Caco-2 (cell line): Measurements from ENCODE around the gene GFOD1. TPM values are rescaled to one million over a fixed set of nuclear protein-coding genes. Genes with fewer than 3 reads are reported as not detected.

Experiments
- BruUV-seq: library from RNA; stranded (reverse); fragments of 400-500 nt; replicated peaks from 2 replicates; lab custom pipeline; 2021; lab: Mats Ljungman, UMichigan
- CTCF ChIA-PET: fragments of 300-600 bp; sonication (Branson Sonifier 250); formaldehyde crosslinking; loops from one replicate; lab custom pipeline; 2022; ENCODE audit warnings: antibody characterized with exemption; lab: Charles Lee
- POLR2A ChIA-PET: fragments of 300-600 bp; sonication (Branson Sonifier 250); formaldehyde crosslinking; loops from one replicate; lab custom pipeline; 2022; ENCODE audit warnings: antibody characterized with exemption; lab: Charles Lee
- DNase-seq, 2 experiments: peaks; one replicate each; pipeline versions ENCODE4 v3.0.0 to v3.0.0-alpha.2; 2020 to 2022
- H3K27me3 ChIP-seq: replicated peaks from 2 replicates; pipeline ENCODE4 v1.6.0; 2011; ENCODE audit warnings: low read length; ENCODE audit not compliant: control insufficient read depth, insufficient read depth
- H3K36me3 ChIP-seq: 2 replicates; pipeline ENCODE4 v1.5.1; 2011; ENCODE audit warnings: low read length; ENCODE audit not compliant: control insufficient read depth, insufficient read depth
- H3K4me1 ChIP-seq: fragments of 250-450 bp; sonication (Bioruptor Pico); 2 replicates; pipeline ENCODE4 v1.5.1; 2020; ENCODE audit warnings: mild to moderate bottlenecking
- H3K4me3 ChIP-seq: 2 replicates; pipeline ENCODE4 v1.5.1; 2011; ENCODE audit warnings: low read depth, mild to moderate bottlenecking, control low read depth, low read length
- H3K9me3 ChIP-seq: fragments of 250-450 bp; sonication (Bioruptor Pico); 2 replicates; pipeline ENCODE4 v1.5.1; 2020; ENCODE audit warnings: mild to moderate bottlenecking, moderate library complexity
- H3K27ac Mint-ChIP-seq: one replicate; pipeline ENCODE4 v1.8.0; 2022; ENCODE audit warnings: mixed read lengths; ENCODE audit not compliant: unreplicated experiment
- H3K27me3 Mint-ChIP-seq: one replicate; pipeline ENCODE4 v1.8.0; 2022; ENCODE audit warnings: mixed read lengths; ENCODE audit not compliant: insufficient read depth, unreplicated experiment
- H3K36me3 Mint-ChIP-seq: one replicate; pipeline ENCODE4 v1.8.0; 2022; ENCODE audit warnings: mild to moderate bottlenecking, mixed read lengths; ENCODE audit not compliant: insufficient read depth, unreplicated experiment
- H3K4me1 Mint-ChIP-seq: one replicate; pipeline ENCODE4 v1.8.0; 2022; ENCODE audit warnings: low read depth, mixed read lengths; ENCODE audit not compliant: unreplicated experiment
- H3K4me3 Mint-ChIP-seq: one replicate; pipeline ENCODE4 v1.8.0; 2022; ENCODE audit warnings: mild to moderate bottlenecking, moderate library complexity, mixed read lengths; ENCODE audit not compliant: unreplicated experiment
- H3K9me3 Mint-ChIP-seq: one replicate; pipeline ENCODE4 v1.8.0; 2022; ENCODE audit warnings: mixed read lengths; ENCODE audit not compliant: unreplicated experiment
- intact Hi-C: fragments of 100-400 bp; cut with micrococcal nuclease; formaldehyde crosslinking; loops from one replicate; pipeline ENCODE4 v1.10.0; 2022; ENCODE audit not compliant: unreplicated experiment
- total RNA-seq: library from RNA; stranded (reverse); gene quantifications from 2 replicates; pipeline ENCODE4 v1.2.3, GENCODE V29; 2022
- TF ChIP-seq, protein P1 (sequence below), 2 experiments: fragments of 200-600 bp in 1 of 2; IDR thresholded peaks; 1 replicate in 1 of 2; 2 replicates in 1 of 2; pipeline versions ENCODE4 v1.5.1 to v1.8.0; 2011 to 2022; ENCODE audit warnings: antibody characterized with exemption in 1 of 2, control low read depth in 1 of 2, inconsistent platforms in 1 of 2, low read depth in 1 of 2, low read length in 1 of 2, mild to moderate bottlenecking in 1 of 2, moderate library complexity in 1 of 2; ENCODE audit not compliant: insufficient read depth in 1 of 2, severe bottlenecking in 1 of 2, unreplicated experiment in 1 of 2

The GFOD1 gene
- total RNA-seq, 1 experiment from 2014 or later, result 0.84 TPM

DNA sequence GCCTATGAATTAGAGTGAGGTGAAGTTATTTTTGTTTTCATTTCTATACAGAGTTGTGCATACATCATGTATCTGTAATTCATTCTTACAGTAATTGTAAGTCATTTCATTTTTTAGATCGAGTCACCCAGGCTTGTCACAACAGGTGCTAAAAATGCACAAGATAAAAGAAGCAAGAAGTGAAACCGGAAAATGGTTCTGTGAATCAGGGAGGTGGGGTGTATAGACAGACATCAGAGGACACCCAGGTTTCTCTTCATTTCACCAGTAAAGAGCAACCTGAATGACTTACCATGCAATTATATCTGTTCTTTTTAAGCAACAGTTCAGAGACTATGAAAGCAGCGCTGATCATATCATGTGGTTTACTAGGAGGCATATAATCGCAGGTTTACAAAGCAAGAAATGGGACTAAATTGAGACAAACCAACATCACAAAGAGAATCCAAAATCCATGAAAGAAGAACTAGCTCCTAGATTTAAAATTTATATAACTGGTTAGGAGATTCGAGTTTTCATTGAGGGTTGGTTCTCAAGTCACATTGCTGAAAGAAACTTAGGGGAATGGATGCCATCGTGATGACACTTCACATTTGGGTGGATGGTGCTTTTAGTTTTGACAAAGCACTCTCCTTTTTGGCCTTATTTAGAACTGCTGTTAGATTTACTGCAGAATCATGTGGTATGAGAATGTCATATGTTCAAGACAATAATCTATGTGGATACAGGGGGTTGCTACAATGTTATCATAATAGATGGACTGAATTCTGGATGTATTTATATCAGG is 131.2 kb downstream of the GFOD1 start:
- intact Hi-C loops, result no loop called here
- TF ChIP-seq, protein P1, sequence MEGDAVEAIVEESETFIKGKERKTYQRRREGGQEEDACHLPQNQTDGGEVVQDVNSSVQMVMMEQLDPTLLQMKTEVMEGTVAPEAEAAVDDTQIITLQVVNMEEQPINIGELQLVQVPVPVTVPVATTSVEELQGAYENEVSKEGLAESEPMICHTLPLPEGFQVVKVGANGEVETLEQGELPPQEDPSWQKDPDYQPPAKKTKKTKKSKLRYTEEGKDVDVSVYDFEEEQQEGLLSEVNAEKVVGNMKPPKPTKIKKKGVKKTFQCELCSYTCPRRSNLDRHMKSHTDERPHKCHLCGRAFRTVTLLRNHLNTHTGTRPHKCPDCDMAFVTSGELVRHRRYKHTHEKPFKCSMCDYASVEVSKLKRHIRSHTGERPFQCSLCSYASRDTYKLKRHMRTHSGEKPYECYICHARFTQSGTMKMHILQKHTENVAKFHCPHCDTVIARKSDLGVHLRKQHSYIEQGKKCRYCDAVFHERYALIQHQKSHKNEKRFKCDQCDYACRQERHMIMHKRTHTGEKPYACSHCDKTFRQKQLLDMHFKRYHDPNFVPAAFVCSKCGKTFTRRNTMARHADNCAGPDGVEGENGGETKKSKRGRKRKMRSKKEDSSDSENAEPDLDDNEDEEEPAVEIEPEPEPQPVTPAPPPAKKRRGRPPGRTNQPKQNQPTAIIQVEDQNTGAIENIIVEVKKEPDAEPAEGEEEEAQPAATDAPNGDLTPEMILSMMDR (IDR thresholded peaks at IDR 0.05; ENCODE audit: insufficient read depth in 1 of 2, low read depth in 1 of 2, low read length in 1 of 2, severe bottlenecking in 1 of 2, unreplicated experiment in 1 of 2), result no peak
- no TSS peak for BruUV-seq
- no peaks in the 10 kb centered on the region for H3K36me3 ChIP-seq
- H3K4me1 ChIP-seq, result peaks cover 13% of the 10 kb centered on the region
- H3K36me3 Mint-ChIP-seq, result no peaks in the 10 kb centered on the region
- no peak overlapping the region for H3K27ac Mint-ChIP-seq
- no peaks in the 10 kb centered on the region for H3K27me3 ChIP-seq
- DNase-seq, result no peak
- H3K9me3 Mint-ChIP-seq, result no peaks in the 10 kb centered on the region
- CTCF ChIA-PET, result no interaction called here
- H3K27me3 Mint-ChIP-seq, result no peaks in the 10 kb centered on the region
- POLR2A ChIA-PET, result no interaction called here
- 0 out of 2 replicates have a peak, but pooled peaks cover 6% of the 10 kb centered on the region for H3K9me3 ChIP-seq
- H3K4me3 ChIP-seq, result no peak overlapping the region
- peaks cover 26% of the 10 kb centered on the region for H3K4me1 Mint-ChIP-seq
- no peak overlapping the region for H3K4me3 Mint-ChIP-seq

DNA sequence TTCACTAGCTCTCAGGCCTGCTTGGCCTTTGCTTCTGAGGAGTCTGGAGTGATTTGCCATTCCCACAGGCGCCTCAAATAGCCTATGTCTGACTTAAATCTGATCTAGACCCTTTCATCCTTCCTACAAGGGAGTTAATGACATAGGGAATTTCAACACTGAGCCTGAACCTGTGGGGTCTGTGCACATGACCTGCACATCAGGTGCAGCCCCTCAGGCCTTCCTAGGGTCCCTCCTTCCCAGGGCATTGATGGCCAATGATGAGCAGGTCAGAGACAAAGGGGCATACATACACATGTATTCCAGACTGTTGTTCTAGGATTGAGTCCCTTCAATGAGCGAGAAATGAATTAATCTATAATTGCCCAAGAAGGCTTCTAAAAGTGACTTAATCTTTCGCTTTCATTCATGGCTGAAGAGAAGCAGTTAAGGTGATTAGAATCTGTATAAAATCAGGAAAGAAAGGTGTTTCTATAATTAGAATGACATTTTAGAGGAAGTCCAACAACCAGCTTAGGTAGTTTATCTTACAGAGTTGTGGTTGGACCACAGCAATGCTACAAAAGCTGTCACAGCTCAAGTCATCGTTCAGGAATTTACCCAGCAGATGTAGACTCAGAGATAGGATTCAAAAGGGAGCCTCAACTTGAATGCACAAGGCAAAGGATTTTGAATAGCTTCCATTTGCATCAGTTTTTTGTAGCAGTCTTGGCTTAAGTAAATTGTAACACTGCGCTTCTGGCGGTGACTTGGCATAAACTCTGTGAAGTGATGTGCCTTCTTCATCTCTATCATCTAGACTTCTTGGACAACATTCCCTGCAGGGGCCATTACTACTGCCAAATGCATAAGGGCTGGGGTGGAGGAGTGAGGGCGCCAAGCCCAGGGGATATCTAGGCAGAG is 132.1 kb downstream of the GFOD1 start:
- Mint-ChIP-seq H3K27ac (no peak overlapping the region), H3K27me3 (no peaks in the 10 kb centered on the region), H3K36me3 (no peaks in the 10 kb centered on the region), H3K9me3 (no peaks in the 10 kb centered on the region), H3K4me3 (no peak overlapping the region), H3K4me1 (peaks cover 18% of the 10 kb centered on the region)
- Histone ChIP-seq H3K4me3 (no peak overlapping the region), H3K4me1 (peaks cover 11% of the 10 kb centered on the region), H3K36me3 (no peaks in the 10 kb centered on the region), H3K27me3 (no peaks in the 10 kb centered on the region), H3K9me3 (0 out of 2 replicates have a peak, but pooled peaks cover 6% of the 10 kb centered on the region)
- POLR2A ChIA-PET, result no interaction called here
- TF ChIP-seq, protein P1 (IDR thresholded peaks at IDR 0.05; ENCODE audit: insufficient read depth in 1 of 2, low read depth in 1 of 2, low read length in 1 of 2, severe bottlenecking in 1 of 2, unreplicated experiment in 1 of 2), result no peak
- DNase-seq, result no peak
- BruUV-seq, result no TSS peak
- intact Hi-C loops, result no loop called here
- CTCF ChIA-PET, result no interaction called here

GRCh38 chr6:13354331-13355042 is 132.9 kb downstream of the GFOD1 start:
- ChIA-PET POLR2A (no interaction called here), CTCF (no interaction called here)
- H3K4me1 Mint-ChIP-seq, result peaks cover 14% of the 10 kb centered on the region
- H3K4me3 Mint-ChIP-seq, result no peak overlapping the region
- TF ChIP-seq, protein P1 (IDR thresholded peaks at IDR 0.05; ENCODE audit: insufficient read depth in 1 of 2, low read depth in 1 of 2, low read length in 1 of 2, severe bottlenecking in 1 of 2, unreplicated experiment in 1 of 2), result no peak
- no peak overlapping the region for H3K4me3 ChIP-seq
- intact Hi-C loops, result no loop called here
- H3K27me3 Mint-ChIP-seq, result no peaks in the 10 kb centered on the region
- no peaks in the 10 kb centered on the region for H3K9me3 Mint-ChIP-seq
- no TSS peak for BruUV-seq
- no peaks in the 10 kb centered on the region for H3K36me3 ChIP-seq
- 0 out of 2 replicates have a peak, but pooled peaks cover 6% of the 10 kb centered on the region for H3K9me3 ChIP-seq
- no peaks in the 10 kb centered on the region for H3K27me3 ChIP-seq
- no peaks in the 10 kb centered on the region for H3K36me3 Mint-ChIP-seq
- DNase-seq, result no peak
- H3K27ac Mint-ChIP-seq, result no peak overlapping the region
- H3K4me1 ChIP-seq, result peaks cover 11% of the 10 kb centered on the region
